ENCODE results near the gene ERBB4.

- TF ChIP-seq, protein P1, sequence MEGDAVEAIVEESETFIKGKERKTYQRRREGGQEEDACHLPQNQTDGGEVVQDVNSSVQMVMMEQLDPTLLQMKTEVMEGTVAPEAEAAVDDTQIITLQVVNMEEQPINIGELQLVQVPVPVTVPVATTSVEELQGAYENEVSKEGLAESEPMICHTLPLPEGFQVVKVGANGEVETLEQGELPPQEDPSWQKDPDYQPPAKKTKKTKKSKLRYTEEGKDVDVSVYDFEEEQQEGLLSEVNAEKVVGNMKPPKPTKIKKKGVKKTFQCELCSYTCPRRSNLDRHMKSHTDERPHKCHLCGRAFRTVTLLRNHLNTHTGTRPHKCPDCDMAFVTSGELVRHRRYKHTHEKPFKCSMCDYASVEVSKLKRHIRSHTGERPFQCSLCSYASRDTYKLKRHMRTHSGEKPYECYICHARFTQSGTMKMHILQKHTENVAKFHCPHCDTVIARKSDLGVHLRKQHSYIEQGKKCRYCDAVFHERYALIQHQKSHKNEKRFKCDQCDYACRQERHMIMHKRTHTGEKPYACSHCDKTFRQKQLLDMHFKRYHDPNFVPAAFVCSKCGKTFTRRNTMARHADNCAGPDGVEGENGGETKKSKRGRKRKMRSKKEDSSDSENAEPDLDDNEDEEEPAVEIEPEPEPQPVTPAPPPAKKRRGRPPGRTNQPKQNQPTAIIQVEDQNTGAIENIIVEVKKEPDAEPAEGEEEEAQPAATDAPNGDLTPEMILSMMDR (conservative IDR thresholded peaks at IDR 0.05; ENCODE audit: low read depth, low read length), result no peak
- TF ChIP-seq EZH2 (IDR thresholded peaks at IDR 0.05; ENCODE audit: borderline replicate concordance, low read depth, low read length, poor library complexity, severe bottlenecking), result no peak
Observed at GRCh38 chr2:211877061-211877460, 661.5 kb downstream of the ERBB4 start.
